Stimulated activated CD4-positive, alpha-beta T cell treated with anti-CD3 and anti-CD28 coated beads, Interleukin-15, amount 100 ng/mL, for 1 hour (primary cell): ENCODE results near the gene UGT2A1.

Source experiments
- DNase-seq, 2 donors: peaks; one replicate each; pipeline ENCODE4 v3.0.0-alpha.2; 2020; ENCODE audit warnings: low read depth in 1 of 2, low spot score in 1 of 2

Gene UGT2A1

GRCh38 chr4:69591364-69591763 is 61.7 kb downstream of the UGT2A1 start:
- DNase-seq = no peak

- DNase-seq = no peak
These were observed 63.2 kb downstream of the UGT2A1 start for GRCh38 chr4:69589884-69590283.

- DNase-seq = no peak
These were observed 68.9 kb downstream of the UGT2A1 start for GRCh38 chr4:69584135-69584534.

- no peak for DNase-seq
These were observed 69.5 kb downstream of the UGT2A1 start for GRCh38 chr4:69583543-69583942.

GRCh38 chr4:69577245-69577644 is 75.8 kb downstream of the UGT2A1 start:
- no peak for DNase-seq

- DNase-seq = no peak
These were observed 76.7 kb downstream of the UGT2A1 start for GRCh38 chr4:69576251-69576877.

- no peak for DNase-seq
These were observed 84.3 kb downstream of the UGT2A1 start for GRCh38 chr4:69568787-69569186.

- DNase-seq = no peak
These were observed 89.6 kb downstream of the UGT2A1 start for GRCh38 chr4:69563424-69563823.

- no peak for DNase-seq
These were observed 103.4 kb downstream of the UGT2A1 start for GRCh38 chr4:69549651-69550050.

GRCh38 chr4:69546134-69546765 is 106.8 kb downstream of the UGT2A1 start:
- no peak for DNase-seq
